WTC11 (cell line): ENCODE results near the gene YIF1B. TPM values are rescaled to one million over a fixed set of nuclear protein-coding genes. Genes with fewer than 3 reads are reported as not detected.

Source experiments
- ATAC-seq: fragments of 200-7000 bp; cut with Tn5 transposase; 2 replicates; pipeline ENCODE4 v1.10.0; 2021; ENCODE audit warnings: mild to moderate bottlenecking, moderate library complexity
- CTCF ChIA-PET: fragments of 300-600 bp; sonication (Branson Sonifier 250); formaldehyde crosslinking; loops from one replicate; lab custom pipeline; 2021; ENCODE audit warnings: antibody characterized with exemption; lab: Charles Lee
- POLR2A ChIA-PET: fragments of 350-600 bp; sonication (Branson Sonifier 250); formaldehyde crosslinking; loops from one replicate; lab custom pipeline; 2021; ENCODE audit warnings: antibody characterized with exemption; lab: Charles Lee
- DNase-seq: peaks from one replicate; pipeline ENCODE4 v3.0.0; 2021; ENCODE audit warnings: low spot score
- H3K27ac Mint-ChIP-seq: 2 replicates; pipeline ENCODE4 v1.8.0; 2021; ENCODE audit warnings: mixed read lengths
- H3K27me3 Mint-ChIP-seq: 2 replicates; pipeline ENCODE4 v1.8.0; 2021; ENCODE audit warnings: low read depth, mild to moderate bottlenecking, moderate library complexity, mixed read lengths
- H3K36me3 Mint-ChIP-seq: 2 replicates; pipeline ENCODE4 v1.8.0; 2021; ENCODE audit warnings: mixed read lengths
- H3K4me1 Mint-ChIP-seq: 2 replicates; pipeline ENCODE4 v1.8.0; 2022; ENCODE audit warnings: mixed read lengths
- H3K4me3 Mint-ChIP-seq: 2 replicates; pipeline ENCODE4 v1.8.0; 2021; ENCODE audit warnings: mild to moderate bottlenecking, moderate library complexity, mixed read lengths
- H3K9me3 Mint-ChIP-seq: 2 replicates; pipeline ENCODE4 v1.8.0; 2021; ENCODE audit warnings: mixed read lengths
- CDX4 ChIP-seq: fragments of 250-450 bp; sonication (Bioruptor Pico); IDR thresholded peaks from 2 replicates; pipeline ENCODE4 v1.9.0; 2021; ENCODE audit warnings: moderate library complexity, mild to moderate bottlenecking, inconsistent platforms, borderline replicate concordance
- CREB1 ChIP-seq: sonication (generic); formaldehyde crosslinking; IDR thresholded peaks from 2 replicates; pipeline ENCODE4 v1.8.0; 2023; ENCODE audit warnings: mild to moderate bottlenecking, missing genetic modification reagents
- ELF4 ChIP-seq: sonication (generic); formaldehyde crosslinking; IDR thresholded peaks from 2 replicates; pipeline ENCODE4 v1.8.1; 2022; ENCODE audit warnings: low read depth, mild to moderate bottlenecking, moderate library complexity, missing genetic modification reagents
- ETV6 ChIP-seq: sonication (generic); formaldehyde crosslinking; IDR thresholded peaks from 2 replicates; pipeline ENCODE4 v1.8.1; 2022; ENCODE audit warnings: mild to moderate bottlenecking, missing genetic modification reagents
- JUN ChIP-seq: sonication (generic); formaldehyde crosslinking; IDR thresholded peaks from 2 replicates; pipeline ENCODE4 v1.8.0; 2023; ENCODE audit warnings: mild to moderate bottlenecking, missing genetic modification reagents
- NFATC4 ChIP-seq: fragments of 250-450 bp; sonication (Bioruptor Pico); IDR thresholded peaks from 2 replicates; pipeline ENCODE4 v1.9.0; 2021; ENCODE audit warnings: mild to moderate bottlenecking
- NFE2L1 ChIP-seq: sonication (generic); formaldehyde crosslinking; IDR thresholded peaks from 2 replicates; pipeline ENCODE4 v1.8.1; 2023; ENCODE audit warnings: missing genetic modification reagents
- NR1H2 ChIP-seq: sonication (generic); formaldehyde crosslinking; IDR thresholded peaks from 2 replicates; pipeline ENCODE4 v1.9.0; 2021; ENCODE audit warnings: mild to moderate bottlenecking, moderate library complexity, missing genetic modification reagents
- PRRX2 ChIP-seq: fragments of 250-450 bp; sonication (Bioruptor Pico); IDR thresholded peaks from 2 replicates; pipeline ENCODE4 v1.8.0; 2021; ENCODE audit warnings: mild to moderate bottlenecking
- ZNF219 ChIP-seq: sonication (generic); formaldehyde crosslinking; IDR thresholded peaks from 2 replicates; pipeline ENCODE4 v1.8.0; 2023; ENCODE audit warnings: missing genetic modification reagents, mild to moderate bottlenecking, borderline replicate concordance
- ZNF263 ChIP-seq: sonication (generic); formaldehyde crosslinking; IDR thresholded peaks from 2 replicates; pipeline ENCODE4 v1.8.1; 2022; ENCODE audit warnings: low read depth, mild to moderate bottlenecking, moderate library complexity, missing genetic modification reagents
- ZNF423 ChIP-seq: fragments of 250-450 bp; sonication (Bioruptor Pico); IDR thresholded peaks from 2 replicates; pipeline ENCODE4 v2.1.2; 2022; ENCODE audit warnings: mild to moderate bottlenecking, moderate library complexity
- total RNA-seq: library from RNA; stranded (reverse); gene quantifications from 3 replicates; pipeline ENCODE4 v1.2.3, GENCODE V29; 2021
- TF ChIP-seq, protein P1 (sequence below): sonication (generic); formaldehyde crosslinking; IDR thresholded peaks from 2 replicates; pipeline ENCODE4 v1.8.0; 2022; ENCODE audit warnings: mild to moderate bottlenecking, missing genetic modification reagents
- TF ChIP-seq, protein P2 (sequence below): sonication (generic); formaldehyde crosslinking; IDR thresholded peaks from 2 replicates; pipeline ENCODE4 v1.8.0; 2022; ENCODE audit warnings: missing genetic modification reagents
- TF ChIP-seq, protein P3 (sequence below): fragments of 200-600 bp; IDR thresholded peaks from 2 replicates; pipeline ENCODE4 v1.8.0; 2022; ENCODE audit warnings: antibody characterized with exemption
- TF ChIP-seq, protein P4 (sequence below): sonication (generic); formaldehyde crosslinking; IDR thresholded peaks from 2 replicates; pipeline ENCODE4 v1.8.0; 2023; ENCODE audit warnings: missing genetic modification reagents
- TF ChIP-seq, protein P5 (sequence below): sonication (generic); formaldehyde crosslinking; IDR thresholded peaks from 2 replicates; pipeline ENCODE4 v1.8.1; 2022; ENCODE audit warnings: low read depth, missing genetic modification reagents, borderline replicate concordance

Gene YIF1B
- total RNA-seq, 1 experiment from 2014 or later: 83.3 TPM

DNA sequence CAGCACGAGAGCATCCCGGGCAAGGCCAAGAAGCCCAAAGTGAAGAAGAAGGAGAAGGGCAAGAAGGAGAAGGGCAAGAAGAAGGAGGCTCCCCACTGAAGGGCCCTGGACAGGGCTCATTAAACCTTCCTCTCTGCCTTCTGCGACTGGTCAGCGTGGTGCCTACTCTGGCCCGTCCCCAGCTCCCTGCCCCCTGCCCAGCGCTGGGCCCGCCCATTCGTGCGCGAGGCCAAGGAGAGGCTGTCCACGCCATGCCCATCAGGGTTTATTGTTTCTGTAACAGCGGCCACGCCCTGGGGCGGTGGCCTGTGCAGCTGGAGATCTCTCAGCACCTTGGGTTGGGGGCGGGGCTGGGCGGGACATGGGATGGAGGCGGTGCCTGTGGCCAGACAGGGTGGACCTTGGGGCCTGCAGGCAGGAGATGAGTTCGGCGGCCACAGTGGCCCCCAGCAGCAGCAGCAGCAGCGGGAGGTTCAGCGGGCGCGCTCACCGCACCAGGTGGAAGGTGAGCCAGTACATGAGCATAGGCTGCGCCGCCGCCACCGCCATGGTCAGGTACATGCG, 10.8 kb downstream of the YIF1B start (continued):
- TF ChIP-seq, protein P1, sequence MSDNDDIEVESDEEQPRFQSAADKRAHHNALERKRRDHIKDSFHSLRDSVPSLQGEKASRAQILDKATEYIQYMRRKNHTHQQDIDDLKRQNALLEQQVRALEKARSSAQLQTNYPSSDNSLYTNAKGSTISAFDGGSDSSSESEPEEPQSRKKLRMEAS (CRISPR knock-in tag): peak; percentile 67; the same call in 1 of the 2 replicates
- TF ChIP-seq, protein P2, sequence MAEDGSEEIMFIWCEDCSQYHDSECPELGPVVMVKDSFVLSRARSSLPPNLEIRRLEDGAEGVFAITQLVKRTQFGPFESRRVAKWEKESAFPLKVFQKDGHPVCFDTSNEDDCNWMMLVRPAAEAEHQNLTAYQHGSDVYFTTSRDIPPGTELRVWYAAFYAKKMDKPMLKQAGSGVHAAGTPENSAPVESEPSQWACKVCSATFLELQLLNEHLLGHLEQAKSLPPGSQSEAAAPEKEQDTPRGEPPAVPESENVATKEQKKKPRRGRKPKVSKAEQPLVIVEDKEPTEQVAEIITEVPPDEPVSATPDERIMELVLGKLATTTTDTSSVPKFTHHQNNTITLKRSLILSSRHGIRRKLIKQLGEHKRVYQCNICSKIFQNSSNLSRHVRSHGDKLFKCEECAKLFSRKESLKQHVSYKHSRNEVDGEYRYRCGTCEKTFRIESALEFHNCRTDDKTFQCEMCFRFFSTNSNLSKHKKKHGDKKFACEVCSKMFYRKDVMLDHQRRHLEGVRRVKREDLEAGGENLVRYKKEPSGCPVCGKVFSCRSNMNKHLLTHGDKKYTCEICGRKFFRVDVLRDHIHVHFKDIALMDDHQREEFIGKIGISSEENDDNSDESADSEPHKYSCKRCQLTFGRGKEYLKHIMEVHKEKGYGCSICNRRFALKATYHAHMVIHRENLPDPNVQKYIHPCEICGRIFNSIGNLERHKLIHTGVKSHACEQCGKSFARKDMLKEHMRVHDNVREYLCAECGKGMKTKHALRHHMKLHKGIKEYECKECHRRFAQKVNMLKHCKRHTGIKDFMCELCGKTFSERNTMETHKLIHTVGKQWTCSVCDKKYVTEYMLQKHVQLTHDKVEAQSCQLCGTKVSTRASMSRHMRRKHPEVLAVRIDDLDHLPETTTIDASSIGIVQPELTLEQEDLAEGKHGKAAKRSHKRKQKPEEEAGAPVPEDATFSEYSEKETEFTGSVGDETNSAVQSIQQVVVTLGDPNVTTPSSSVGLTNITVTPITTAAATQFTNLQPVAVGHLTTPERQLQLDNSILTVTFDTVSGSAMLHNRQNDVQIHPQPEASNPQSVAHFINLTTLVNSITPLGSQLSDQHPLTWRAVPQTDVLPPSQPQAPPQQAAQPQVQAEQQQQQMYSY (CRISPR knock-in tag): no peak
- TF ChIP-seq, protein P3, sequence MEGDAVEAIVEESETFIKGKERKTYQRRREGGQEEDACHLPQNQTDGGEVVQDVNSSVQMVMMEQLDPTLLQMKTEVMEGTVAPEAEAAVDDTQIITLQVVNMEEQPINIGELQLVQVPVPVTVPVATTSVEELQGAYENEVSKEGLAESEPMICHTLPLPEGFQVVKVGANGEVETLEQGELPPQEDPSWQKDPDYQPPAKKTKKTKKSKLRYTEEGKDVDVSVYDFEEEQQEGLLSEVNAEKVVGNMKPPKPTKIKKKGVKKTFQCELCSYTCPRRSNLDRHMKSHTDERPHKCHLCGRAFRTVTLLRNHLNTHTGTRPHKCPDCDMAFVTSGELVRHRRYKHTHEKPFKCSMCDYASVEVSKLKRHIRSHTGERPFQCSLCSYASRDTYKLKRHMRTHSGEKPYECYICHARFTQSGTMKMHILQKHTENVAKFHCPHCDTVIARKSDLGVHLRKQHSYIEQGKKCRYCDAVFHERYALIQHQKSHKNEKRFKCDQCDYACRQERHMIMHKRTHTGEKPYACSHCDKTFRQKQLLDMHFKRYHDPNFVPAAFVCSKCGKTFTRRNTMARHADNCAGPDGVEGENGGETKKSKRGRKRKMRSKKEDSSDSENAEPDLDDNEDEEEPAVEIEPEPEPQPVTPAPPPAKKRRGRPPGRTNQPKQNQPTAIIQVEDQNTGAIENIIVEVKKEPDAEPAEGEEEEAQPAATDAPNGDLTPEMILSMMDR: no peak
- TF ChIP-seq ZNF219 (CRISPR knock-in tag) (0 out of 2 replicates have a peak, but pooled peaks have one; percentile 38), CDX4 (CRISPR knock-in tag) (no peak), NR1H2 (no peak), ETV6 (CRISPR knock-in tag) (no peak), CREB1 (CRISPR knock-in tag) (no peak)
- TF ChIP-seq, all 79 proteins: peak for 5

GRCh38 chr19:38304352-38304865, 11.3 kb downstream of the YIF1B start:
- Mint-ChIP-seq H3K27ac (peak overlapping the region; percentile 63; the same call in 1 of the 2 replicates), H3K4me1 (peaks cover 16% of the 10 kb centered on the region), H3K27me3 (peaks cover 4% of the 10 kb centered on the region), H3K36me3 (no peaks in the 10 kb centered on the region), H3K9me3 (no peaks in the 10 kb centered on the region), H3K4me3 (peak overlapping the region; percentile 74)
- ChIA-PET POLR2A (interaction anchor here (0.5 to 2.6 kb wide), 12 partner anchors 9 to 343 kb away, joined by 3 to 17 read pairs (median 4); partner anchors contain the start of genes ACTN4, GGN, PSMD8 and SPINT2), CTCF (interaction anchor here (0.6 to 2.3 kb wide), 13 partner anchors 15 to 162 kb away, joined by 3 to 12 read pairs (median 6); partner anchors contain the start of genes CATSPERG, FAM98C, KCNK6 and PPP1R14A)
- ATAC-seq: peak; percentile 2; the same call in 1 of the 2 replicates
- peak; percentile 34 for DNase-seq
- peak; percentile 41; the same call in 1 of the 2 replicates for TF ChIP-seq NFATC4 (CRISPR knock-in tag)
- TF ChIP-seq ZNF423 (CRISPR knock-in tag): no peak
- TF ChIP-seq ETV6 (CRISPR knock-in tag): 0 out of 2 replicates have a peak, but pooled peaks have one; percentile 11

GRCh38 chr19:38303517-38304351, 12.0 kb downstream of the YIF1B start, which contains the start of gene C19orf33:
TSS of gene C19orf33 (plus strand) at chr19:38304251. CDS start at chr19:38304262, 11 bp downstream.
- H3K27ac Mint-ChIP-seq: peak within 1 kb of the TSS; percentile 63; the same call in 1 of the 2 replicates
- peaks cover 4% of the 10 kb centered on the region for H3K27me3 Mint-ChIP-seq
- peaks cover 16% of the 10 kb centered on the region for H3K4me1 Mint-ChIP-seq
- peak within 1 kb of the TSS; percentile 74 for H3K4me3 Mint-ChIP-seq
- no peaks in the 10 kb centered on the region for H3K9me3 Mint-ChIP-seq
- DNase-seq: peak; percentile 71
- ChIA-PET CTCF (interaction anchor here (0.9 to 2.3 kb wide), 11 partner anchors 16 to 161 kb away, joined by 5 to 12 read pairs (median 7); partner anchors contain the start of genes CATSPERG, FAM98C, KCNK6 and PPP1R14A), POLR2A (interaction anchor here (0.6 to 2.6 kb wide), 6 partner anchors 10 to 143 kb away, joined by 3 to 17 read pairs (median 4); partner anchors contain the start of genes PSMD8 and SPINT2)
- peak; percentile 62 for ATAC-seq
- TF ChIP-seq NFE2L1: no peak
- no peak for TF ChIP-seq JUN (CRISPR knock-in tag)
- TF ChIP-seq, protein P4, sequence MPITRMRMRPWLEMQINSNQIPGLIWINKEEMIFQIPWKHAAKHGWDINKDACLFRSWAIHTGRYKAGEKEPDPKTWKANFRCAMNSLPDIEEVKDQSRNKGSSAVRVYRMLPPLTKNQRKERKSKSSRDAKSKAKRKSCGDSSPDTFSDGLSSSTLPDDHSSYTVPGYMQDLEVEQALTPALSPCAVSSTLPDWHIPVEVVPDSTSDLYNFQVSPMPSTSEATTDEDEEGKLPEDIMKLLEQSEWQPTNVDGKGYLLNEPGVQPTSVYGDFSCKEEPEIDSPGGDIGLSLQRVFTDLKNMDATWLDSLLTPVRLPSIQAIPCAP: no peak
- no peak for TF ChIP-seq ZNF263 (CRISPR knock-in tag)
- no peak for TF ChIP-seq ELF4 (CRISPR knock-in tag)
- TF ChIP-seq, protein P5, sequence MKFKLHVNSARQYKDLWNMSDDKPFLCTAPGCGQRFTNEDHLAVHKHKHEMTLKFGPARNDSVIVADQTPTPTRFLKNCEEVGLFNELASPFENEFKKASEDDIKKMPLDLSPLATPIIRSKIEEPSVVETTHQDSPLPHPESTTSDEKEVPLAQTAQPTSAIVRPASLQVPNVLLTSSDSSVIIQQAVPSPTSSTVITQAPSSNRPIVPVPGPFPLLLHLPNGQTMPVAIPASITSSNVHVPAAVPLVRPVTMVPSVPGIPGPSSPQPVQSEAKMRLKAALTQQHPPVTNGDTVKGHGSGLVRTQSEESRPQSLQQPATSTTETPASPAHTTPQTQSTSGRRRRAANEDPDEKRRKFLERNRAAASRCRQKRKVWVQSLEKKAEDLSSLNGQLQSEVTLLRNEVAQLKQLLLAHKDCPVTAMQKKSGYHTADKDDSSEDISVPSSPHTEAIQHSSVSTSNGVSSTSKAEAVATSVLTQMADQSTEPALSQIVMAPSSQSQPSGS: no peak
- no peak for TF ChIP-seq PRRX2 (CRISPR knock-in tag)
- H3K36me3 Mint-ChIP-seq: no peaks in the 10 kb centered on the region
